HG03378 (cell line): ENCODE results near the gene NCAPH2.
"Not testable (repeated sequence)": the region's sequence is repeated elsewhere in the genome, so short reads cannot be mapped to it uniquely, and the experiment has no call there.

ENCODE experiments used
- ATAC-seq: cut with Tn5 transposase; IDR thresholded peaks from one replicate; pipeline ENCODE4 v1.9.1; 2021; ENCODE audit warnings: mild to moderate bottlenecking, moderate library complexity; ENCODE audit not compliant: unreplicated experiment

The NCAPH2 gene

DNA sequence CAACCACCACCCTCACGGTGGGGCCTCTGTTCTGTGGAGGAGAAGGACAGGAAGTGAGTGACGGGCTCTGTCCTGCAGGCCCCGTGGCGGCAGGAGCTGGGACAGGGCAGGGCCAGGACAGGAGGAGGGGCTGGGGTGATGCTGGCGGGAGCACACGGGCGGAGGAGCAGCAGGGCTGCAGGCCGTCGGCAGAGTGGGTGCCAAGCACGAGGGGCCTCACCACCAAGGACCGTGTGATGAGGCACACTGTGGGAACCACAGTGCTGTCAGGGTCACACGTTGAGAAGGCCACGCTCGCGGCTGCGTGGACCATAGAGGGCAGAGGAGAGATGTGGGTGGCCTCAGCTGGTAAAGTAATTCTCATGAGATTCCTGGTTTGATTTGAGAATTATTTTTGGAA, 8.9 kb downstream of the NCAPH2 start:
- no peak for ATAC-seq

DNA sequence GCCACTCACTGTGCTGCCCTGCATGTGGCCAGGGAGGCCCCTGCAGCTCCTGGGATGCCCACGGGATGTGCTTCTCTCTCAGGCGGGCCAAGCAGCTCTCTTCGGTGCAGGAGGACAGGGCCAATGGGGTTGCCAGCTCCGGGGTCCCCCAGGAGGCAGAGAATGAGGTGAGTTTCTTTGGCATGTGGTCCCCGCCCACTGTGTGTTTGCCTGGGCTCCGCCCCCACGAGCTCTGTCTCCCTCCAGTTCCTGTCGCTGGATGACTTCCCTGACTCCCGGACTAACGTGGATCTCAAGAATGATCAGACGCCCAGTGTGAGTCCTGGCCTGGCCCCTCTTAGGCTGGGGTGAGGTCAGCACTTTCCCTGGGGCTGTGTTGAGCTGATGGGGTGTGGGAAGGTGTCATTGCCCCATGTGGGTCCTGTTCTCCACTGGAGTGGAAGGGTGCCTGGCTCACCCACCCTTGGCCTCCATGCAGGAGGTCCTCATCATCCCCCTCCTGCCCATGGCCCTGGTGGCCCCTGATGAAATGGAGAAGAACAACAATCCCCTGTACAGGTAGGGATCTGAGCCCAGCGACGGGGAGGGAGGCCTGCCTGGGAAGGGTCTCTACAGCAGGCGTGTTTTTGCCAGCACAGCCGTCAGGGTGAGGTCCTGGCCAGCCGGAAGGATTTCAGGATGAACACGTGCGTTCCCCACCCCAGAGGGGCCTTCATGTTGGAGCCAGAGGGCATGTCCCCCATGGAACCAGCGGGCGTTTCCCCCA, 9.7 kb downstream of the NCAPH2 start:
- no peak for ATAC-seq

DNA sequence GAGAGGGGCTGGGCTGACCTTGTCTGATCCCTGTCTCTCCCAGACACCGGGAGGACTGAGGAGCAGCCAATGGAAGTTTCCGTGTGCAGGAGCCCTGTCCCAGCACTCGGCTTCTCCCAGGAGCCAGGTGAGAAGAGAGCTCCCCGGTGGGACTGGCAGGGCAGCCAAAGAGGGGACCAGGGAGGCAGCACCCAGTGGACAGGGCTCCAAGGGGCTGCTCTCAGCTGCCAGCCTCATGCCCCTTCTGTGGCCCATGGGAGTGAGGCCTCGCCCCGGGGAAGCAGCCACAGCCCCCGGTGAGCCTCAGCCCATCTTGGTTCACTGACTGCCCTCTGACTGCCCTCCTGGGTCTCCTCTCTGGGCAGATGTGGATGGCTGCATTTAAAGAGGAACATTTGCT, 10.6 kb downstream of the NCAPH2 start:
- no peak for ATAC-seq

- no peak for ATAC-seq
These were observed 11.1 kb downstream of the NCAPH2 start for GRCh38 chr22:50519151-50519550.

DNA sequence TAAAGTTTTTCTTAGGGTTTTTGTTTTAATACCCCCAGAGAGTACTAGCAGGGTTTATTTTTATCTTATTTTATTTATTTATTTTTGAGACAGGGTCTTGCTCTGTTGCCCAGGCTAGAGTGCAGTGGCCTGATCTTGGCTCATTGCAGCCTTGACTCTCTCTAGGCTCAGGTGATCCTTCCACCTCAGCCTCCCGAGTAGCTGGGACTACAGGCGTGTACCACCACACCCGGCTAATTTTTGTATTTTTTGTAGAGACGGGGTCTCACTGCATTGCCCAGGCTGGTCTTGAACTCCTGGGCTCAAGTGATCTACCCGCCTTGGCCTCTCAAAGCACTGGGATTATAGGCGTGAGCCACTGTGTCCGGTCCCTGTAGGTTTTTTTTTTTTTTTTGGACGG, 12.2 kb downstream of the NCAPH2 start:
- not testable (repeated sequence) for ATAC-seq

GRCh38 chr22:50520826-50521453, 12.9 kb downstream of the NCAPH2 start:
- no peak for ATAC-seq

DNA sequence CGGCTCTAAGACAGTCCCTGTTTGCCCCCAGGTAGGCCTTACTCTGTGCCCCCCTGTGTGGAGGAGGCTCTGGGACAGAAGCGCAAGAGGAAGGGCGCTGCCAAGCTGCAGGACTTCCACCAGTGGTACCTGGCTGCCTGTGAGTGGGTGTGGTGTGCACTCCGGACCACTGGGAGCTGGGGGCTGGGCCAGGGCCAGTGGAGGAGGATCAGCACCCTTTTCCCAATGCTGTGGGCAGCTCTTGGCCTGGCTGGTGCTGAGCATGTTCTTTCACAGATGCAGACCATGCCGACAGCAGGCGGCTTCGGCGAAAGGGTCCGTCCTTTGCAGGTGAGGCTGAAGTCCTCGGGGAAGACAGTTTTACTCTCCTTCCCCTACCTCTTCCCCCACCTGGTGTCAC, 13.7 kb downstream of the NCAPH2 start:
- no peak for ATAC-seq

DNA sequence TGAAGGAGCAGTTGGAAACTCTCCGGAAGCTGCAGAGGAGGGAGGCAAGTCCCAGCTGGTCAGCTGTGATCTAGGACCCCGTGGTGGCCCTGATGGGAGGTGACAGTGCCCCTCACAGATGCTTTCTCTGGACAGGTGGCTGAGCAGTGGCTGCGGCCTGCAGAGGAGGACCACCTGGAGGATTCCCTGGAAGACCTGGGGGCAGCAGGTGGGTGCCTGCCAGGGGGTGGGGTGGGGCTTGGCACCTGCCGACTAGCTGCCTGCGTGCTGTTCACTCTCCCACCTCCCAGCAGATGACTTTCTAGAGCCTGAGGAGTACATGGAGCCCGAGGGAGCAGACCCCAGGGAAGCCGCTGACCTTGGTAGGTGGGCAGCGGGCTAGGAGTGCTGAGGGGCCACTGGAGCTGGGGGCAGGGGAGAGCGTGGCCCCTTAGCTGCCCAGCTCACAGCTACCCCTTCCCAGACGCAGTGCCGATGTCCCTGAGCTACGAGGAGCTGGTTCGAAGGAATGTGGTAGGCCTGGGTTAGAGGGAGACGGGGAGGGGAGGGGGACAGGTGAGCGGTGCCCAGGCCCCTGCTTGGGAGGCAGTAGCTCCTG, 14.3 kb downstream of the NCAPH2 start:
- no peak for ATAC-seq

- no peak for ATAC-seq
These were observed 14.9 kb downstream of the NCAPH2 start for GRCh38 chr22:50522806-50523438.

GRCh38 chr22:50523458-50523805, 15.4 kb downstream of the NCAPH2 start:
- no peak for ATAC-seq

DNA sequence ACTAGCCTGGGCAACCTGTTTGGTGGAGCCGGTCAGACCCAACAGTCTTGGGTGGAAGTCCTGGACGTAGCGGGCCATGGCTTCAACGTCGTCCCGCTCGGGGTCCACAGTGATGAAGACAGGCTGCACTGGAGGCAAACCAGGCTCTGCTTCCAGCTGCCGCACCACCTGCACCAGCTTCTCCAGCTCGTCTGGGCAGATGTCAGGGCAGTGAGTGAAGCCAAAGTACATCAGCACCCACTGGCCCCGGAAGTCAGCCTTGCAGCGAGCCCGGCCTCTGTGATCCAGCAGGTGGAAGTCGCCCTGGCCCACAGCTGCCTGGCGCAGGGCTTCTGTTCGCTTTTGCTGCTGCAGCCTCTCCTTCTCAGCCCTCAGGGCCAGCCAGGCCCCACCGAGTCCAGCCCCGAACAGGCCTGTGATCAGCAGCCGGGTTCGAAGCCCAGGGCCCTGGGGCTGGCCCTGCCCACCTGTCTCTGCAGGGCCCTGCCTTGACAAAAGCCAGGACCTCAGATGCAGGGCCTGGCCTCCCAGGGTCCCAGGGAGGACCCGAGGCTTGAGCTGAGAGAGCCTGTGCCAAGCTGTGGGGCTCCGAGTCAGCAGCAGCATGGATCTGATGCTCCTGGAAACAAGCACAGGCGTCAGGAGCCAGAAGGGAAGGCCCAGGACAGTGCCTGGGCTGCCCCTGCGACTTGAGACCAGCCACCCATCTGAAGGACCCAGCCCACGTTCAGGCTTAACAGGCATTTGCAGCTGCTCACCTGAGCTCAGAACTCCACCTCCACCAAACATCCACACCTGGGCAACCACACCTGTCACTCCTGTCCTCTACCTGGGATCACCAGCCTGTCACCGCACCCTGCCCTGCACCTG, 16.0 kb downstream of the NCAPH2 start:
- no peak for ATAC-seq

GRCh38 chr22:50524676-50525103, 16.7 kb downstream of the NCAPH2 start:
- no peak for ATAC-seq

- peak; percentile 31 for ATAC-seq
These were observed 17.3 kb downstream of the NCAPH2 start, which contains the start of gene SCO2 for GRCh38 chr22:50525104-50525857. Gene SCO2 (minus strand): TSS chr22:50525598. CDS start chr22:50524411, 1,187 bp downstream.

GRCh38 chr22:50525858-50526107, 17.8 kb downstream of the NCAPH2 start:
- ATAC-seq = peak; percentile 9

DNA sequence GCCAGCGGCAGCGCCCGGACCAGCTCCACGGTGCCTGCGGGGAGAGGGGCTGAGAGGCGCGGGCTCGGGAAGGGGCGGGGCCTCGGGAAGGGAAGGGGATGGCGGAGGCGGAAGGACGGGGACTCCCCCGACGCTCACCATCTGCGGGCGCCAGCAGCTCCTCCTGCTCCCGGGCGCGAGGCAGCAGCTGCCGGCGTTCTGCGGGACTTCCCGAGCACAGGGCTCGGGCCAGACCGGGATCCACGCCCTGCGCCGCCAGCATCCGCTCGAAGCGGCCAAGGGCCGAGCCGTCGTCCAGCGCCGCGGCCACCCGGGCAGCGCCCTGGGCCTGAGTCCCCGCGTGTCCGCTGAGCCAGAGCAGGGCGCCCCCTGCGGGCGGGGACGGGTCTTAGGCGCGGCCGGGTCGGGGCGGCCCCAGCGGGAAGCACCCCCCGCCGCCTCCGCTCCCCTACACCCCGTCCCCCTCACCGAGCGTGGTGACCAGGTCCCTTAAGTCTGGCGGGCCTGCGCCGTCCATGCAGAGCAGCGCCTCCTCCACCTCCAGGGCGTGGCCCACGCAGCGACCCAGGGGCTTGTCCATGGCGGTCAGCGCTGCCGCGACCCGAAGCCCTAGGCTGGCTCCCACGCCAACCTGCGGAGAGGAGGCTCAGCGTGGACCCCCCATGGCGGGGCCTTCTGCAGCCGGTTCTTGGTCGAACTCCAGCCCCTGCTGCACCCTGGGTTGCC, 18.2 kb downstream of the NCAPH2 start:
- ATAC-seq = peak; percentile 18

- no peak for ATAC-seq
These were observed 19.1 kb downstream of the NCAPH2 start for GRCh38 chr22:50526834-50527801.

- ATAC-seq = no peak
These were observed 20.1 kb downstream of the NCAPH2 start for GRCh38 chr22:50527921-50528681.
